K562 (cell line): Measurements from ENCODE around the gene BAIAP2. TPM values are rescaled to one million over a fixed set of nuclear protein-coding genes. Genes with fewer than 3 reads are reported as not detected.
A peak's percentile ranks its signal among the peaks of the same experiment; 100 is the strongest.

Experiments used
- ATF6 ChIP-seq: sonication (generic); formaldehyde crosslinking; IDR thresholded peaks from 2 replicates; pipeline ENCODE4 v1.4.0; 2020; ENCODE audit warnings: mild to moderate bottlenecking, missing genetic modification reagents
- BACH1 ChIP-seq: fragments of 200-800 bp; sonication (Bioruptor generic); IDR thresholded peaks from 2 replicates; pipeline ENCODE4 v1.6.1; 2016; ENCODE audit warnings: missing genetic modification characterization, missing compliant biosample characterization
- BRD4 ChIP-seq: fragments of 200-600 bp; sonication (generic); IDR thresholded peaks from 2 replicates; pipeline ENCODE4 v1.6.1; 2017; ENCODE audit warnings: inconsistent platforms
- GABPA ChIP-seq: fragments of 200-800 bp; sonication (Bioruptor generic); conservative IDR thresholded peaks from 2 replicates; pipeline ENCODE4 v1.6.1; 2016; ENCODE audit warnings: low read depth, missing genetic modification characterization, missing compliant biosample characterization
- GTF2E2 ChIP-seq: fragments of 200-800 bp; sonication (Bioruptor generic); IDR thresholded peaks from 2 replicates; pipeline ENCODE4 v1.6.1; 2016; ENCODE audit warnings: missing genetic modification characterization, missing compliant biosample characterization
- KHSRP ChIP-seq: fragments of 450-650 bp; IDR thresholded peaks from 2 replicates; pipeline ENCODE4 v1.6.1; 2017
- NELFE ChIP-seq: IDR thresholded peaks from 2 replicates; pipeline ENCODE4 v1.6.1; 2011; ENCODE audit warnings: mild to moderate bottlenecking; ENCODE audit not compliant: insufficient read depth, insufficient read length
- RBM22 ChIP-seq: fragments of 200-400 bp; formaldehyde crosslinking; IDR thresholded peaks from 2 replicates; pipeline ENCODE4 v1.6.1; 2018; ENCODE audit warnings: low read length, low read depth; ENCODE audit not compliant: poor library complexity, severe bottlenecking
- TCF7L2 ChIP-seq: fragments of 150-350 bp; IDR thresholded peaks from 2 replicates; pipeline ENCODE4 v1.6.1; 2016; ENCODE audit warnings: low read depth, mild to moderate bottlenecking, low read length, moderate library complexity
- TFAP4 ChIP-seq: sonication (generic); formaldehyde crosslinking; IDR thresholded peaks from 2 replicates; pipeline ENCODE4 v1.8.0; 2022; ENCODE audit warnings: missing genetic modification reagents, mild to moderate bottlenecking, moderate library complexity, borderline replicate concordance
- TSHZ1 ChIP-seq: fragments of 250-450 bp; sonication (Bioruptor Pico); IDR thresholded peaks from 2 replicates; pipeline ENCODE4 v1.4.0; 2020; ENCODE audit warnings: mild to moderate bottlenecking, moderate library complexity
- ZBTB9 ChIP-seq: fragments of 450-650 bp; formaldehyde crosslinking; IDR thresholded peaks from 2 replicates; pipeline ENCODE4 v1.4.0; 2020; ENCODE audit warnings: mild to moderate bottlenecking, moderate library complexity
- ZFP1 ChIP-seq: fragments of 450-650 bp; formaldehyde crosslinking; IDR thresholded peaks from 2 replicates; pipeline ENCODE4 v1.4.0; 2020; ENCODE audit warnings: mild to moderate bottlenecking, mixed read lengths
- ZNF12 ChIP-seq: sonication (generic); formaldehyde crosslinking; IDR thresholded peaks from 2 replicates; pipeline ENCODE4 v1.4.0; 2020; ENCODE audit warnings: mild to moderate bottlenecking, missing genetic modification reagents
- ZNF507 ChIP-seq: conservative IDR thresholded peaks from 2 replicates; pipeline ENCODE4 v1.6.1; 2017; ENCODE audit warnings: missing genetic modification characterization, missing compliant biosample characterization
- ZNF583 ChIP-seq: fragments of 250-450 bp; sonication (Bioruptor Pico); IDR thresholded peaks from 2 replicates; pipeline ENCODE4 v1.4.0; 2020
- polyA plus RNA-seq, 8 experiments: library from polyadenylated mRNA; depleted of rRNA in 4 of 8; stranded (reverse) in 5 of 8; unstranded in 3 of 8; fragments of >200 nt; fragmentation: Nextera tagmentation in 2 of 8; fragmentation: Illumina TruSeq in 1 of 8; extraction: Ambion mirVana in 2 of 8; extraction: Trizol in 1 of 8; gene quantifications; 2 replicates each; pipeline versions ENCODE4 v1.2.1 to v1.2.3, GENCODE V29; 2011 to 2014; ENCODE audit warnings: inconsistent platforms in 1 of 8, missing spikeins in 1 of 8
- total RNA-seq, 7 experiments: library from RNA; depleted of rRNA in 6 of 7; stranded (reverse); fragments of >200 nt in 6 of 7; fragmentation: Illumina TruSeq in 2 of 7; extraction: Trizol in 2 of 7; gene quantifications; 2 replicates each; pipeline versions ENCODE4 v1.2.1 to v1.2.3, GENCODE V29; 2011 to 2021; ENCODE audit warnings: low replicate concordance in 1 of 7
- TF ChIP-seq, protein P1 (sequence below), 2 experiments: IDR thresholded peaks; 2 replicates each; pipeline ENCODE4 v1.6.1; 2011; ENCODE audit warnings: borderline replicate concordance in 1 of 2, control low read depth in 1 of 2, low read depth in 1 of 2, low read length in 1 of 2, mild to moderate bottlenecking in 1 of 2, mixed read lengths in 1 of 2, moderate library complexity in 1 of 2; ENCODE audit not compliant: insufficient read depth in 1 of 2, insufficient read length in 1 of 2, poor library complexity in 1 of 2, severe bottlenecking in 1 of 2; ENCODE audit errors: extremely low read depth in 1 of 2
- TF ChIP-seq, protein P2 (sequence below): fragments of 250-450 bp; sonication (Bioruptor Pico); IDR thresholded peaks from 2 replicates; pipeline ENCODE4 v1.4.0; 2020; ENCODE audit warnings: mild to moderate bottlenecking

BAIAP2 gene
- total and polyA plus RNA-seq, 9 of the 15 experiments (the other 6 are each of a cell fraction or from before 2014, with no cell fraction given): 2.3 to 51.6 (median 18.4) TPM

GRCh38 chr17:80991645-80992076 is 43.3 kb upstream of the BAIAP2 start, which contains the start of gene CHMP6 (continued):
- TF ChIP-seq GABPA (tag) (peak; percentile 57), ATF6 (CRISPR knock-in tag) (no peak), KHSRP (no peak), ZBTB9 (CRISPR knock-in tag) (no peak), BRD4 (no peak), ZNF583 (CRISPR knock-in tag) (0 out of 2 replicates have a peak, but pooled peaks have one; percentile 26), BACH1 (tag) (no peak), ZNF507 (no peak), TFAP4 (no peak), GTF2E2 (tag) (no peak), ZFP1 (CRISPR knock-in tag) (no peak), NELFE (no peak), TCF7L2 (no peak), RBM22 (no peak), TSHZ1 (no peak), ZNF12 (CRISPR knock-in tag) (peak; percentile 63; the same call in 1 of the 2 replicates)
- TF ChIP-seq, protein P1, sequence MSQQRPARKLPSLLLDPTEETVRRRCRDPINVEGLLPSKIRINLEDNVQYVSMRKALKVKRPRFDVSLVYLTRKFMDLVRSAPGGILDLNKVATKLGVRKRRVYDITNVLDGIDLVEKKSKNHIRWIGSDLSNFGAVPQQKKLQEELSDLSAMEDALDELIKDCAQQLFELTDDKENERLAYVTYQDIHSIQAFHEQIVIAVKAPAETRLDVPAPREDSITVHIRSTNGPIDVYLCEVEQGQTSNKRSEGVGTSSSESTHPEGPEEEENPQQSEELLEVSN (IDR thresholded peaks at IDR 0.05; ENCODE audit: borderline replicate concordance in 1 of 2, extremely low read depth in 1 of 2, insufficient read depth in 1 of 2, insufficient read length in 1 of 2, low read depth in 1 of 2, low read length in 1 of 2, poor library complexity in 1 of 2, severe bottlenecking in 1 of 2): peak in 1 of 2 experiments; percentile 56
- TF ChIP-seq, protein P2, sequence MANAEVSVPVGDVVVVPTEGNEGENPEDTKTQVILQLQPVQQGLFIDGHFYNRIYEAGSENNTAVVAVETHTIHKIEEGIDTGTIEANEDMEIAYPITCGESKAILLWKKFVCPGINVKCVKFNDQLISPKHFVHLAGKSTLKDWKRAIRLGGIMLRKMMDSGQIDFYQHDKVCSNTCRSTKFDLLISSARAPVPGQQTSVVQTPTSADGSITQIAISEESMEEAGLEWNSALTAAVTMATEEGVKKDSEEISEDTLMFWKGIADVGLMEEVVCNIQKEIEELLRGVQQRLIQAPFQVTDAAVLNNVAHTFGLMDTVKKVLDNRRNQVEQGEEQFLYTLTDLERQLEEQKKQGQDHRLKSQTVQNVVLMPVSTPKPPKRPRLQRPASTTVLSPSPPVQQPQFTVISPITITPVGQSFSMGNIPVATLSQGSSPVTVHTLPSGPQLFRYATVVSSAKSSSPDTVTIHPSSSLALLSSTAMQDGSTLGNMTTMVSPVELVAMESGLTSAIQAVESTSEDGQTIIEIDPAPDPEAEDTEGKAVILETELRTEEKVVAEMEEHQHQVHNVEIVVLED (CRISPR knock-in tag): peak; percentile 51
